Measurements from ENCODE around the gene GZMB.

- TF ChIP-seq CTCF (IDR thresholded peaks at IDR 0.05 in 4 of 5, conservative IDR thresholded peaks at IDR 0.05 in 1 of 5) (no peak), POLR2A (IDR thresholded peaks at IDR 0.05) (no peak)
Observed at GRCh38 chr14:24609655-24610344, 24.2 kb downstream of the GZMB start, which contains the start of gene GZMH.
